GM12865 (cell line): Measurements from ENCODE around the gene SLC24A4.
A peak's percentile ranks its signal among the peaks of the same experiment; 100 is the strongest.

Source experiments
- DNase-seq: peaks from one replicate; pipeline ENCODE4 v3.0.0; 2010; ENCODE audit warnings: low read depth
- H3K4me3 ChIP-seq: 2 replicates; pipeline ENCODE4 v1.5.1; 2011; ENCODE audit warnings: mild to moderate bottlenecking, low read depth, low read length, control low read depth
- TF ChIP-seq, protein P1 (sequence below): IDR thresholded peaks from 2 replicates; pipeline ENCODE4 v1.5.1; 2011; ENCODE audit warnings: low read length, control low read depth, low read depth, inconsistent platforms; ENCODE audit not compliant: insufficient read depth; ENCODE audit errors: missing control alignments

SLC24A4 gene

DNA sequence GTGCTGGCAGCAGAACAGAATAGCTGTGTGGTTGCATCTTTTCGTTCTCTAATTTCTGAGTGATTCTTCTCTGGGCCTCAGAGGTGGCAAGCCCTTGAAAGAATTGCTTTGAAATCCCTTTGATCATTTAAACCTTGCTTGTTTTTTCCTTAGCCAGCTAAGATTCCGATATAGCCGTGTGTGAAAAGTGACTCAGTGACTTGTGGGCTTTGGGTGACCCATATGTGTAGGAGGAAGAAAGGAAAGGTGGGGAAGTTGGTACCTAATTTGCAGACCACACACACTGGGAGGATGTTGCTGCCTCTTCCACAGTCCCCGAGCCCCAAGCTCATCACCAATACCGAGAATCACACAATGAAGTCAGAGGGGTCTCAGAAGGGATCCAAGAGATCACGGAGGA lies 18.8 kb downstream of the SLC24A4 start:
- H3K4me3 ChIP-seq: no peak overlapping the region
- peak; percentile 52 for DNase-seq
- TF ChIP-seq, protein P1, sequence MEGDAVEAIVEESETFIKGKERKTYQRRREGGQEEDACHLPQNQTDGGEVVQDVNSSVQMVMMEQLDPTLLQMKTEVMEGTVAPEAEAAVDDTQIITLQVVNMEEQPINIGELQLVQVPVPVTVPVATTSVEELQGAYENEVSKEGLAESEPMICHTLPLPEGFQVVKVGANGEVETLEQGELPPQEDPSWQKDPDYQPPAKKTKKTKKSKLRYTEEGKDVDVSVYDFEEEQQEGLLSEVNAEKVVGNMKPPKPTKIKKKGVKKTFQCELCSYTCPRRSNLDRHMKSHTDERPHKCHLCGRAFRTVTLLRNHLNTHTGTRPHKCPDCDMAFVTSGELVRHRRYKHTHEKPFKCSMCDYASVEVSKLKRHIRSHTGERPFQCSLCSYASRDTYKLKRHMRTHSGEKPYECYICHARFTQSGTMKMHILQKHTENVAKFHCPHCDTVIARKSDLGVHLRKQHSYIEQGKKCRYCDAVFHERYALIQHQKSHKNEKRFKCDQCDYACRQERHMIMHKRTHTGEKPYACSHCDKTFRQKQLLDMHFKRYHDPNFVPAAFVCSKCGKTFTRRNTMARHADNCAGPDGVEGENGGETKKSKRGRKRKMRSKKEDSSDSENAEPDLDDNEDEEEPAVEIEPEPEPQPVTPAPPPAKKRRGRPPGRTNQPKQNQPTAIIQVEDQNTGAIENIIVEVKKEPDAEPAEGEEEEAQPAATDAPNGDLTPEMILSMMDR: no peak

GRCh38 chr14:92348154-92348553 lies 25.2 kb downstream of the SLC24A4 start:
- DNase-seq: no peak
- no peak overlapping the region for H3K4me3 ChIP-seq
- TF ChIP-seq, protein P1: no peak

GRCh38 chr14:92351750-92352149 lies 28.8 kb downstream of the SLC24A4 start:
- no peak for DNase-seq
- no peak overlapping the region for H3K4me3 ChIP-seq
- TF ChIP-seq, protein P1: no peak

DNA sequence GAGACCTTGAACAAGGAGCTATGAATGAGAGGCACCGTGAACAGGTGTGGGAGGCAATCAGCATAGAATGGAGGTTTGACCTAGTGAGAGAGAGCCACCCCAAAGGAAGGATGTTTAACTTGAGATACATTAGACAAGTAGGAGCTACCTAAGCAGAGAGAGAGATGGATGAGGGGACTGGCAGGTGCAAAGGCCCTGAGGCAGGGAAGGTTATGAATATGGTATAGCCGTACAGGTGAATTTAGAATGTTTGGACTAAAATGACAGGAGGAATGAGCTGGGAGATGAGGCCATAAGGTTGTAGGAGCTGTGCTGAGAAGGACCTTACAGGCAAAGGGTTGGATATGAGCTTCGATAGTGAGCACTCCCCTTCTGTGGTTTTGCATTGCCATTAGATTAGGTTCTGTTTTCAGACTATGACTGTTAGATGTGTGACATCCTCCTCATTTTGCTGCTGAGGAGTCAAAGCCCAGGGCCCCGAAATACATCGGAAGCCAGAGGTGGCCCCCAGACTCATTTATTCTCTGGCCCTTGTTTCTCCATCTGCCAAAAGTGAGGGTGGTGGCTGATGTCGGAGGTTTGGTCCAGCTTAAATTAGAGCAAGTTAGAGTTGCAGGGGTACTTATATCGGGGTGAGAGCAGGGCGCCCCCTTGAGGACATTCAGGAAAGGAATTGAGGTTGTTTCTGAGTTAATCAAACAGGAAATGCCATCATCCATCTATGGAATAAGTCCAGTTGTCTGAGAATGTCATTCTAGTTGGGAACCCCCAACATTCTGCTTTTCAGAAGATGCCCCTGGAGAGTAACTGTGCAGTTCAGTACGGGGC lies 29.4 kb downstream of the SLC24A4 start:
- H3K4me3 ChIP-seq: no peak overlapping the region
- DNase-seq: peak; percentile 71
- TF ChIP-seq, protein P1: peak; percentile 53

DNA sequence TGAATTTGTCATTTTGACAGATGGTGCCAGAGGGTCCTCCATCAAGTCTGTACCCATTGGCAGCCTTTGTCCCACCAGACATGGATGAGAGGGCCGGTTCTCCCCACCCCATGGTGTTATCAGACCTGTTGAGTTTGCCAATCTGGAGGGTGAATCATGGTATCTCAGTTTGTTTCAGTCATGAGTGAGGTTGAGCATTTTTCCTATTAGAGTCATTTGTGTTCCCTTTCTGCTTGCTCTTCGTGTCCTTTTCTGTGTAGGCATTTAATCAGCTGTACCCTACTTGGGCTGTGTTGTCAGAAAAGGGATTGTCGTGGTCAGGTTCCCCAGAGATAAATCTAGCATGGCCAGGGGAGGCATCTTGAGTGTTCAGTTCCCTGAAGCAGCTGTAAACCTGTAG lies 30.5 kb downstream of the SLC24A4 start:
- no peak overlapping the region for H3K4me3 ChIP-seq
- DNase-seq: no peak
- TF ChIP-seq, protein P1: no peak

GRCh38 chr14:92356677-92357076 lies 33.7 kb downstream of the SLC24A4 start:
- no peak overlapping the region for H3K4me3 ChIP-seq
- DNase-seq: peak; percentile 12
- TF ChIP-seq, protein P1: no peak
